GM06990 (cell line): ENCODE results near the gene COL5A3.

Experiments used
- DNase-seq: peaks from one replicate; pipeline ENCODE4 v3.0.0-alpha.2; 2011; ENCODE audit not compliant: insufficient read length; ENCODE audit errors: extremely low read depth
- H3K27me3 ChIP-seq: replicated peaks from 2 replicates; pipeline ENCODE4 v1.6.0; 2011; ENCODE audit warnings: low read length; ENCODE audit not compliant: control insufficient read depth, insufficient read depth
- H3K36me3 ChIP-seq: 2 replicates; pipeline ENCODE4 v1.5.1; 2011; ENCODE audit warnings: low read length; ENCODE audit not compliant: control insufficient read depth, insufficient read depth
- H3K4me3 ChIP-seq: replicated peaks from 2 replicates; pipeline ENCODE4 v1.5.1; 2011; ENCODE audit warnings: low read depth, mild to moderate bottlenecking, control low read depth, low read length
- CTCF ChIP-seq: IDR thresholded peaks from 2 replicates; pipeline ENCODE4 v1.5.1; 2011; ENCODE audit warnings: low read length, control low read depth, mild to moderate bottlenecking, inconsistent platforms; ENCODE audit not compliant: insufficient read depth, poor library complexity, severe bottlenecking

Gene COL5A3

GRCh38 chr19:10011974-10012373 lies 1.7 kb upstream of the COL5A3 start:
- no peaks in the 10 kb centered on the region for H3K36me3 ChIP-seq
- H3K27me3 ChIP-seq, result peaks cover 5% of the 10 kb centered on the region
- no peak overlapping the region for H3K4me3 ChIP-seq
- no peak for TF ChIP-seq CTCF
- no peak for DNase-seq

GRCh38 chr19:10010939-10011338 lies 635 bp upstream of the COL5A3 start:
- TF ChIP-seq CTCF, result no peak
- DNase-seq, result no peak

GRCh38 chr19:10009714-10010224 lies 535 bp downstream of the COL5A3 start:
- TF ChIP-seq CTCF, result no peak
- no peak for DNase-seq
- Histone ChIP-seq H3K36me3 (no peaks in the 10 kb centered on the region), H3K27me3 (peaks cover 5% of the 10 kb centered on the region), H3K4me3 (no peak overlapping the region)

More at GRCh38 chr19:10010939-10011338, 635 bp upstream of the COL5A3 start:
- H3K27me3 ChIP-seq, result peaks cover 5% of the 10 kb centered on the region
- no peak overlapping the region for H3K4me3 ChIP-seq
- no peaks in the 10 kb centered on the region for H3K36me3 ChIP-seq

GRCh38 chr19:10008184-10008765 lies 2.0 kb downstream of the COL5A3 start:
- no peak for DNase-seq
- no peak for TF ChIP-seq CTCF
- H3K36me3 ChIP-seq, result no peaks in the 10 kb centered on the region
- no peak overlapping the region for H3K4me3 ChIP-seq
- peaks cover 3% of the 10 kb centered on the region for H3K27me3 ChIP-seq

- no peak for TF ChIP-seq CTCF
- H3K27me3 ChIP-seq, result peaks cover 3% of the 10 kb centered on the region
- no peaks in the 10 kb centered on the region for H3K36me3 ChIP-seq
- H3K4me3 ChIP-seq, result no peak overlapping the region
- no peak for DNase-seq
Observed at GRCh38 chr19:10007371-10008183, 2.7 kb downstream of the COL5A3 start.
